ENCODE results near the gene SPTB.

The SPTB gene

DNA sequence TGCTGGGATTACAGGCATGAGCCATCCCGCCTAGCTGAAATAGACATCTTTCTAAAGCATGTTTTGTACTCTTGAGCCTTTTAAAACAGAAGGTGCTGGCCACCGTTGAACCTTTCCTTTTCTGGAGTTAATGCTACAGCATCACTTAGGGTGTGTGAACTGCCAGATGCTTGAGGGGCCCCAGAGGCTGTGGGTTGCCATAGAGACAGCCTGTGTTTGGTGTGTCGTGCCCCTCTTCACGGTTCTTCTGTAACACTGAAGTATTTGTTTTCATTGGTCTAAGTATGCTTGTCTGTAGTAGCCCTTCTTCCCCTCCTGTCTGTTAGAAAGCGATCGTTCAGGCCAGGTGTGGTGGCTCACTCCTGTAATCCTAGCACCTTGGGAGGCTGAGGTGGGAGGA, 144.7 kb downstream of the SPTB start:
- no peak for DNase-seq
- no peak for TF ChIP-seq GATA1 (IDR thresholded peaks at IDR 0.05; ENCODE audit: low read depth, low read length)
- no peak for TF ChIP-seq POLR2A (IDR thresholded peaks at IDR 0.05; ENCODE audit: low read length)

DNA sequence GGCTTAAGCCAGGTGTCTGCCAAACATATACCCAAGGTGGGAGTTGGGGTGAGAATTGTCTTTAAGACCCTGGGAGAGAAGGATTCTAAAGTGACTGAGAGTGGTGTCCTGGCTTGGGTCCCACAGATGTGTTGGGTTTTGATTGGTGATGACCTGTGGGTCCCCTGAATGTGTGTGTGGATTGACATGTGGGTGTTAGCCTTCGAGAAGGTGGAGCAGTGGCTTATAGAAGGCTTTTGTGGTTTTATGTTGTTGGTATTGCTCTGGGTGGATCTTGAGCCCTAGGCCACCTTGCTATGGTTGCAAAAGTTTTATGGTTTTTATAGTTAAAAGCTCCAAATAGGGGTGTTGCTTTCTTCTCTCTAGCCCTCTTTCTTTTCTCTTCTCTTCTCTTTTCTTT, 145.8 kb downstream of the SPTB start:
- TF ChIP-seq GATA1 (IDR thresholded peaks at IDR 0.05; ENCODE audit: low read depth, low read length) (no peak), POLR2A (IDR thresholded peaks at IDR 0.05; ENCODE audit: low read length) (no peak)
- no peak for DNase-seq

DNA sequence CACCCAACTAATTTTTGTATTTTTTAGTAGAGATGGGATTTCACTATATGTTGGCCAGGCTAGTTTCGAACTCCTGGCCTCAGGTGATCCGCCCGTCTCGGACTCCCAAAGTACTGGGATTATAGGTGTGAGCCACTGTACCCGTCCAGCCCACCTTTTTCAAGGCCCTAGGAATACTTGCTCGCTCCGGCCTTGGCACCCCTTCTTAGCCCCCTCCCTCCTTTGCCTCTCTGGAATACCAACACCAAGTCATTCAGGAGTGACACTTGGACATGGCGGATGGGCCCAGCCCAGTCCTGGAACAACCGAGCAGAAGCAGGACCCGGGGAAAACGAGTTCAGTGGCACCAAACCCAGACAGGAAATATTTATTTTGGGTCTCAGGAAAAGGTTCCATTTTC, 146.4 kb downstream of the SPTB start:
- TF ChIP-seq POLR2A (IDR thresholded peaks at IDR 0.05; ENCODE audit: low read length): no peak
- TF ChIP-seq GATA1 (IDR thresholded peaks at IDR 0.05; ENCODE audit: low read depth, low read length): no peak

DNA sequence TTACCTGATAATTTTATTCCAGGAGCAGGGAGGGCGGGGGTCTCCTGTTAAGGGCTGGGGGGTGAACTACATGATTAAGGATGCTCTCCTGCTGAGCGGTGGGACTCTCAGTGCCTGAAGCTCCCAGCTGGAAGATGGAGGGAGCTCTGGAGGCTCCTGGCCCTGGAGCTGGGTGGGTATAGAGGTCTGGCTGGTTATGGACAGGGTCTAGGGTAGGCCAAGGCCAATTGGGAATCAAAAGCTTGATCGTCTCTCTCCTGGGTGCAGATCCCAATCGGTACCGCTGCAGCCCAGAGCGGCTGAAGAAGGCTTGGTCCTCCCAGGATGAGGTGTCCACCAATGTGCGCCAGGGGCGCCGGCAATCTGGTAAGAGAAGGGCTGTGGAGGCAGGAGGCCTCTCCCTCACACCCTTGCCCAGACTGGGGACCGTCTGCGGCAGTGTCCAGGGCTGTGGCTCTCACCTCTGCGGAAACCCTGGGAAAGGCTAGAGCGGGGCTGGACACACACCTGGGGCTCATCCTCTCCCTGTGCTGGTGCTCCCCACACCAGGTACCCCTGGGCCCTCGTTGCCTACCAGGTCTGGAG, 147.1 kb downstream of the SPTB start:
- no peak for DNase-seq
- TF ChIP-seq POLR2A (IDR thresholded peaks at IDR 0.05; ENCODE audit: low read length) (no peak), GATA1 (IDR thresholded peaks at IDR 0.05; ENCODE audit: low read depth, low read length) (no peak)

More for the DNA sequence above, 146.4 kb downstream of the SPTB start:
- DNase-seq: no peak

DNA sequence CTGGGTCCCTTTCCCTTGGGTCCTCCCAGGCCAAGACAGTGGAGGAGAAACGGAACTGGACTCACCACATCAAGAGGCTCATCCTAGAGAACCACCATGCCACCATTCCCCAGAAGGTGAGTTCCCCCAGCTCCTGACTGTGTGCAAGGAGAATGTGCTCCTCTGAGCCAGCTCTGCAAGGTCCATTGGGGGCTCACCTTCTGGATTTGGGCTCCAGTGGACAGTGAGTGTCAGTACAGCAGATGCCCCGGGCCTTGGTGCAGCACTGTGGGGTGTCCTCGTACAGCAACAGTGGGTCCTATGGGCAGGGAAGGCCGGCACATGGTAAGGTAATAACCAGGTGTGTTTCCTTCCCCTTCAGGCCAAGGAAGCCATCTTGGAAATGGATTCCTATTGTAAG, 147.6 kb downstream of the SPTB start:
- TF ChIP-seq POLR2A (IDR thresholded peaks at IDR 0.05; ENCODE audit: low read length): no peak
- no peak for TF ChIP-seq GATA1 (IDR thresholded peaks at IDR 0.05; ENCODE audit: low read depth, low read length)
- no peak for DNase-seq

DNA sequence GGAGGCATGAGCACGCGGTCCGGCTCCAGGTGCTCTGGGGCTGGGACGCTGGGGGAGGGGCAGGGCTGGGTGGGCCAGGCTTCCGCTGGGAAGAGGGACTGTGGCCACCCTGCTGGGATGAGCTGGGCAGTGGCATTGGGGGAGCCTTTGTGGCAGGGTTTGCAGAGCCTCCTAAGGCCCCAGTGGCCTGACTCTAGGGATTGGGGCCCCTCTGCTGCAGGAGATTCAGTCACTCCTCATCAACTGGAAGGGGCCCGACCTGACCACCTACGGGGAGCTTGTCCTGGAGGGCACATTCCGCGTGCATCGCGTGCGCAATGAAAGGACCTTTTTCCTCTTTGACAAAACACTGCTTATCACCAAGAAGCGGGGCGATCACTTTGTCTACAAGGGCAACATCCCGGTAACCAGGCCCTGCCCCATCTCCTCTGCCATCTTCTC, 148.5 kb downstream of the SPTB start:
- no peak for DNase-seq
- TF ChIP-seq POLR2A (IDR thresholded peaks at IDR 0.05; ENCODE audit: low read length): no peak
- TF ChIP-seq GATA1 (IDR thresholded peaks at IDR 0.05; ENCODE audit: low read depth, low read length): no peak

DNA sequence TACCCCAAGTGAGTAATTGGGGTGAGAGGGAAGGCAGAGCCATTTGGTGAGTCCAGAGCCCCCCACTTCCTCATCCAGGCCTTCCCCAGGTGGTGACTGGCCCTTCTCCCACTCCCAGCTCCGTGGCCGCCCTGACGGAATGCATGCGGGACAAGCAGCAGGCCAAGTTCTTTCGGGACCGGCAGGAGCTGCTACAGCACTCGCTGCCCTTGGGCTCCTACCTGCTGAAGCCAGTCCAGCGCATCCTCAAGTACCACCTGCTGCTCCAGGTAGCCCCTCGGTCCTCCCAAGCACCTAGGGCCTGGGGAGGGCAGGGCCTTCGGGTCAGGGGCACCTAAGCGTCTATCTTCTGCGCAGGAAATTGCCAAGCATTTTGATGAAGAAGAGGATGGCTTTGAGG, 149.0 kb downstream of the SPTB start:
- no peak for TF ChIP-seq POLR2A (IDR thresholded peaks at IDR 0.05; ENCODE audit: low read length)
- TF ChIP-seq GATA1 (IDR thresholded peaks at IDR 0.05; ENCODE audit: low read depth, low read length): no peak
- DNase-seq: no peak

DNA sequence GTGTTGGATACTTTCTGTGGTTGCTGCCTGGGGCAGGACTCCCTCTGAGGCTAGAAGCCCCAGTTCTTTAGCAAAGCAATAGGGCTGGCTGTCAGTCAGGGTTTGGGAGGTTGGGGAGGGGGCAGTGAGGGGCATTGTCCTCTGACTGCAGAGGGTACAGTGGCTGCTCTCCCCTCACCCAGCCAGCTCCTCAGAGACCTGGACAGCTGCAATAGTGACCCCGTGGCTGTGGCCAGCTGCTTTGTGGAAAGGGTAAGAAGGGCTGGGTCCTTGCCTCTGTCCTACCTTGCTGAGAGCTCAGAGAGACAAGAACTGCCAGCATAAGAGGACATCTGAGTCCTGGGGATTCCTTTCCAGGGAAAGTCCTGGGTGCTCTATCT, 149.7 kb downstream of the SPTB start:
- no peak for DNase-seq
- no peak for TF ChIP-seq POLR2A (IDR thresholded peaks at IDR 0.05; ENCODE audit: low read length)

DNA sequence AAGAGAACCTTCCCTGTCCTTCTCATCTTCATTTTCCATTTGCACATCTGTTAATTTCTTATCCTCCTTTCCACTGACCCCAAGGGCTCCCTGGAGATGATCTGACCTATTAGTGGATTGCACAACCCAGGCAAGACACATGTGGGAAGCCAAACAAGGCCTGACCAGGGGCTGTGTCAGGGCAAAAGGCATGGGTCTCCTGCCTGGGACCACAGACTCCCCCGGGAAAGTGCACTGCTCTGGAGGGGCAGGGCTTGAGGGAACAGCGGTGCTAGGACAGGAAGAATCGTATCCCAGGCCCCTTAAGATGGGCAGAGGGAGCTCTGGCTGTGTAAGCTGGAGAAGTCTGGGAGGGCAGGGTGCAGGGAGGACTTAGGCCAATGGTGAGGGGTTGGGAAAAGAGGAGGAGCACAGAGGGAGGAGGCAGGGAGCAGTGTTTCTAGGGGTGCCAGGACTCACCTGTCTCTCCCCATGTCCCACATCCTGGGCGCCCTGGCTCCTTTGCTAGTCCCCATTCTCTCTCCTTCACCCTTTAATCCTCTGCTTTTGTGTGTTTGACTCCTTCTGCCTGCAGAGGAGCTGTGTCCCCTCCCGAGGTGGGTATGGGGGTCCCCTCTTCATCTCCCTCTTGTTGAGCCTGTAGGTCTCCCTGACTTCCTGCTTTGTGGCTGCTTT, 150.2 kb downstream of the SPTB start:
- DNase-seq: no peak
- TF ChIP-seq GATA1 (IDR thresholded peaks at IDR 0.05; ENCODE audit: low read depth, low read length) (no peak), POLR2A (IDR thresholded peaks at IDR 0.05; ENCODE audit: low read length) (no peak)

DNA sequence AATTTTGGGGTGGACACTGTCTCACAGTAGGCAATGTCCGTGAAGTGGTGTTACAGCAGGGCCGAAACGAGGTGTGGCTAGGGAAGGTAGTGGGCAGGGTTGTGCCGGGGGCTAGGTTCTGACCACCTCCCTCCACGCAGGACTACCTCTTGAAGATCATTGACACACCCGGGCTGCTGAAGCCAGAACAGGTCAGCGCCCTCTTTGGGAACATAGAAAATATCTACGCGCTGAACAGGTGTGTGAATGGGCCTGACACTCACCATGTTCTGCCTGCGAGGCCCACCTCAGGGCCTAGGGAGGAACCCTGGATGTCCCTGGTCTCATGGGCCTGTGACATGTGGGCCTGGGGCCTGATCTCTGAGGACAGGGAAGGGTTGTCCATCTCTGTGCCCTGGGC, 150.9 kb downstream of the SPTB start:
- no peak for TF ChIP-seq POLR2A (IDR thresholded peaks at IDR 0.05; ENCODE audit: low read length)
- TF ChIP-seq GATA1 (IDR thresholded peaks at IDR 0.05; ENCODE audit: low read depth, low read length): no peak
- DNase-seq: no peak

DNA sequence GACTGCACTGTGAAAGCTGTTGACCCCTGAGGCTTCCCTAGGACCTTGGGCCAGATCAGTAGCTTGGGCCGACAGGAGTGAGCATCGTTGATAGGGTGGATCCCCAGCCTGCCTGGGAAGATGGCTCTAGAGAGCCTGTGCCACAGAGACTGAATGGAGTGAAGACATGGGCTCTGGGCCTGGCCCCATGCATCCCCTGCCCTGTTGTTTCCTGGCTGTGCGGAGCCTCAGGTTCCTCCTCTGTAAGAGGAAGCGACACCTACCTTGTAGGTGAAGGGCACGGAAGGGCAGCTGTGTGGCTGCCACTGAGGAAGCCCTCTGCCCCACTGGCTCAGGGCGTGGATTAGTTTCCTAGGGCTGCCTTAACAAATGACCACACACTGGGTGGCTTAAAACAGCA, 151.6 kb downstream of the SPTB start:
- no peak for DNase-seq
- TF ChIP-seq POLR2A (IDR thresholded peaks at IDR 0.05; ENCODE audit: low read length) (no peak), GATA1 (IDR thresholded peaks at IDR 0.05; ENCODE audit: low read depth, low read length) (no peak)

DNA sequence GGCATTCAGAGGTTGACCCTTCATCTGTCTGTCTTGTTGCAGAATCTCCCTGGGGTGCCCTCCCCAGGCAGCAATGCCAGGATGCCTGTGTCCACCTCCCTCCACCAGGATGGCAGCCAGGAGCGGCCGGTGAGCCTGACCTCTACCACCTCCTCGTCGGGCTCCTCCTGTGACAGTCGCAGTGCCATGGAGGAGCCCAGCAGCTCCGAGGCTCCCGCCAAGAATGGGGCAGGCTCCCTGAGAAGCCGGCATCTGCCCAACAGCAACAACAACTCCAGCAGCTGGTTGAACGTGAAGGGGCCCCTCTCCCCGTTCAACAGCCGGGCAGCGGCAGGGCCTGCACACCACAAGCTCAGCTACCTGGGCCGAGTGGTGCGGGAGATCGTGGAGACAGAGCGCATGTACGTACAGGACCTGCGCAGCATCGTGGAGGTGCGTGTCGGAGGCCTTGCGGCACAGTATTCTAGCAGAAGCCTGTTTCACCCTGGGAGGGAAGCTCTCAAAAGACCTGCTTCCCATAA, 152.1 kb downstream of the SPTB start:
- no peak for DNase-seq

DNA sequence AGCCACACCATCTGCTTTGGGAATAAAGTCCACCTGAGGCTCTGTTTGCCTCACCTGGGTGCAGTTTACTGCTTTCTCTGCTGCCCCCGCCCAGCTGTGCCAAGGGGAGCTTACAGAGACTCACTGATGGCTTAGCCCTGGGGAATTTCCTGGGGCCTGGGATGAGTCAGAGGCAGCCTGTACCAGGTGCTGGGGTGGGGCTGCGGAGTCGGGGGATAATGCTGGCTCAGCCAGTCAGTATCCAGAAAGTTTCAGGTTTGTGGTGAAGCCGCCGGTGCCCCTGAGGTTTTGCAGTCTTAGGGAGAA, 153.2 kb downstream of the SPTB start:
- TF ChIP-seq POLR2A (IDR thresholded peaks at IDR 0.05; ENCODE audit: low read length): no peak
- no peak for TF ChIP-seq GATA1 (IDR thresholded peaks at IDR 0.05; ENCODE audit: low read depth, low read length)
- DNase-seq: no peak

More for the DNA sequence above, 152.1 kb downstream of the SPTB start:
- TF ChIP-seq POLR2A (IDR thresholded peaks at IDR 0.05; ENCODE audit: low read length): no peak
- no peak for TF ChIP-seq GATA1 (IDR thresholded peaks at IDR 0.05; ENCODE audit: low read depth, low read length)

DNA sequence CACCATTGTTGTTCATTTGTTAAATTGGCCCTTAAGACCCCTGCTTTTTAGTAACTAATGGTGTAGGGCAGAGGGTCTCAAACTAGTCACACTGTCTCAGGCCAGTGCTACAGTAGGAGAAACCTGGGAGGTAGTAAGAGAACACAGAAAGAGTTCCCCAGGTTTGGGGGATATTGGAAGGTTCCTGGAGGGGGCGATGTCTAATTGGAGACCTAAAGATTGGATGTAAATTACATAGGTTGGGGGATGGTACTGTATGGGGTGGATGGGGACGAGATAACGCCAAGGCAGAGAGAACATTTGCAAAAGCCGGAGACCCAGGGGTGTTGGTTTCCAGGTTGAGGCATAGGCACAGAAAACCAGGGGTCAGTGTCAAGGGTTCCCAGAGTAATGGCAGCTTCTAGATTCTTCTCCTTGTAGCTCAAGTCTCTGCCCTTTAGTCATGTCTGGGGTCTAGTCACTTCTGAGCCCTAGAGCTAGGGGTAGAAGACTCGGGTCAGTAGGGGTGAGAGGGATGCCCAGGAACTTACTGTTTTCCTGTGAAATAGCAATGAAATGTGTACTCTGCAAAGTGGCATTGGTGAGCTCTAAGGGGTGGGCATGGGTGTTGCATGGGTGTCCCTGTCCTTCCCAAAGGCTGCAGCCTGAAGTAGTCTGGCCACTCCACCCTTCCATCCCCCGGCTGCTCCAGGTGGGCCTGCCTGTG, 153.7 kb downstream of the SPTB start:
- DNase-seq: no peak
- TF ChIP-seq POLR2A (IDR thresholded peaks at IDR 0.05; ENCODE audit: low read length): no peak
- TF ChIP-seq GATA1 (IDR thresholded peaks at IDR 0.05; ENCODE audit: low read depth, low read length): no peak
